ENCODE data around the gene HMGB3. TPM values are rescaled to one million over a fixed set of nuclear protein-coding genes. Genes with fewer than 3 reads are reported as not detected.
A peak's percentile ranks its signal among the peaks of the same experiment; 100 is the strongest.

Gene HMGB3
- polyA plus RNA-seq, 1 of the 3 experiments (the other 2 are of a cell fraction): 11.3 TPM

DNA sequence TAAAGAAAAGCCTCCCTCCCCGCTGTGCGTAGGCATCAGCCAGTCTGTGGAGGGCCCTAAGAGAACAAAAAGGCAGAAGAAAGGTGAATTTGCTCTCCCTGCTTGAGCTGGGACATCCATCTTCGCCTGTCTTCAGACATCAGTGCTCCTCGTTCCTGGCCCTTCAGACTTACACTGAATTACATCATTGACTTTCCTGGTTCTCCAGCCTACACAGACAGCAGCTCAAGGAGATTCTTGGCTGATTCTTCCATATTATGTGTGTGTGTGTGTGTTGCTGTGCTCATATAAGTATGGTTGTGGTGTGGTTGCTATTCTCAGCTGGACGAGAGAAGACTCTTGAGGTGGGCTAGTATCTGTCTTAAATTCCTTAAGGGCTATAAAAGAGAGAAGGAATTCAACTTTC is 49.2 kb upstream of the HMGB3 start:
- Histone ChIP-seq H3K9me3 (no peaks in the 10 kb centered on the region), H4K20me1 (ENCODE audit: insufficient read depth) (no peaks in the 10 kb centered on the region), H2AFZ (ENCODE audit: low read depth) (no peak overlapping the region), H3K27me3 (ENCODE audit: insufficient read depth) (no peaks in the 10 kb centered on the region; the same call in 1 of the 2 replicates), H3K36me3 (replicated peaks in 1 of 2; ENCODE audit: control insufficient read depth in 1 of 2, insufficient read depth in 2 of 2, low read length in 1 of 2) (no peaks in the 10 kb centered on the region), H3K4me3 (ENCODE audit: low read depth in 2 of 2, low read length in 1 of 2) (no peak overlapping the region), H3F3A (replicated peaks; ENCODE audit: insufficient read depth) (no peaks in the 10 kb centered on the region), H3K4me1 (ENCODE audit: control insufficient read depth in 1 of 2, insufficient read depth in 2 of 2, low read depth in 1 of 2, low read length in 1 of 2) (no peaks in the 10 kb centered on the region), H3K4me2 (no peak overlapping the region), H3K9me2 (no peaks in the 10 kb centered on the region), H3K9ac (no peak overlapping the region), H3K79me2 (ENCODE audit: insufficient read depth) (no peaks in the 10 kb centered on the region), H3K27ac (ENCODE audit: low read depth in 2 of 2, low read length in 1 of 2) (no peak overlapping the region)
- DNase-seq: no peak
- ChIA-PET POLR2A (interaction anchor here (0.6 kb wide), 1 partner anchor 66 kb away, joined by 3 read pairs; no protein-coding TSS in a partner anchor), CTCF (no interaction called here)
- 38% methylated on average over 5 of the region's 5 CpGs for WGBS (ENCODE audit: low lambda C conversion rate)
- TF ChIP-seq GATA2 (CRISPR knock-in tag; IDR thresholded peaks at IDR 0.05) (no peak), FOXM1 (IDR thresholded peaks at IDR 0.05; ENCODE audit: low read depth) (no peak), SMC3 (IDR thresholded peaks at IDR 0.05; ENCODE audit: low read depth, low read length) (no peak), NFIC (IDR thresholded peaks at IDR 0.05; ENCODE audit: borderline replicate concordance) (no peak), TCF12 (IDR thresholded peaks at IDR 0.05) (no peak), MEF2A (IDR thresholded peaks at IDR 0.05; ENCODE audit: borderline replicate concordance, low read depth) (no peak), JUND (IDR thresholded peaks at IDR 0.05) (no peak)
- TF ChIP-seq, protein P1, sequence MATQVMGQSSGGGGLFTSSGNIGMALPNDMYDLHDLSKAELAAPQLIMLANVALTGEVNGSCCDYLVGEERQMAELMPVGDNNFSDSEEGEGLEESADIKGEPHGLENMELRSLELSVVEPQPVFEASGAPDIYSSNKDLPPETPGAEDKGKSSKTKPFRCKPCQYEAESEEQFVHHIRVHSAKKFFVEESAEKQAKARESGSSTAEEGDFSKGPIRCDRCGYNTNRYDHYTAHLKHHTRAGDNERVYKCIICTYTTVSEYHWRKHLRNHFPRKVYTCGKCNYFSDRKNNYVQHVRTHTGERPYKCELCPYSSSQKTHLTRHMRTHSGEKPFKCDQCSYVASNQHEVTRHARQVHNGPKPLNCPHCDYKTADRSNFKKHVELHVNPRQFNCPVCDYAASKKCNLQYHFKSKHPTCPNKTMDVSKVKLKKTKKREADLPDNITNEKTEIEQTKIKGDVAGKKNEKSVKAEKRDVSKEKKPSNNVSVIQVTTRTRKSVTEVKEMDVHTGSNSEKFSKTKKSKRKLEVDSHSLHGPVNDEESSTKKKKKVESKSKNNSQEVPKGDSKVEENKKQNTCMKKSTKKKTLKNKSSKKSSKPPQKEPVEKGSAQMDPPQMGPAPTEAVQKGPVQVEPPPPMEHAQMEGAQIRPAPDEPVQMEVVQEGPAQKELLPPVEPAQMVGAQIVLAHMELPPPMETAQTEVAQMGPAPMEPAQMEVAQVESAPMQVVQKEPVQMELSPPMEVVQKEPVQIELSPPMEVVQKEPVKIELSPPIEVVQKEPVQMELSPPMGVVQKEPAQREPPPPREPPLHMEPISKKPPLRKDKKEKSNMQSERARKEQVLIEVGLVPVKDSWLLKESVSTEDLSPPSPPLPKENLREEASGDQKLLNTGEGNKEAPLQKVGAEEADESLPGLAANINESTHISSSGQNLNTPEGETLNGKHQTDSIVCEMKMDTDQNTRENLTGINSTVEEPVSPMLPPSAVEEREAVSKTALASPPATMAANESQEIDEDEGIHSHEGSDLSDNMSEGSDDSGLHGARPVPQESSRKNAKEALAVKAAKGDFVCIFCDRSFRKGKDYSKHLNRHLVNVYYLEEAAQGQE (IDR thresholded peaks at IDR 0.05; ENCODE audit: low read depth, low read length): no peak

DNA sequence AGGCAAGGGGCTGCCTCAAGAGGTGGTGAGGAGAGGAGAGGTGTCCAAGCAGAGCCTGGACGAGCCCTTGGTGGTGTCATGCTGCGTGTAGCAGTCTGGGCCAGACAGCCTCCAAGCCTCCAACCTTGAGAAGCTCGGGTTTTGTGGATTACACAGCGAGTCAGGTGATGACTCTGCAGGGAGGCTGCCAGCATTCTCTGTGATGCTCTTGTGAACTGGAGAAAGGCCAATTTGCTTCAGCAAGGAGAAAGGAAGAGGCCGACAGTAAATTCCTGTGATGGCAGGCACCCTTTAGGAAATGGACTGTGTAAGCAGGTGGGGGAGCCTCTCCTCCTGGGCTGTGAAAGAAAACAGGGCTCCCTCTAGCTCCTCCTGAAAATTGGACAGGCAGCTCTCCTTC is 48.7 kb upstream of the HMGB3 start:
- ChIA-PET POLR2A (no interaction called here), CTCF (interaction anchor here (1.1 kb wide), 1 partner anchor 162 kb away, joined by 4 read pairs; no protein-coding TSS in a partner anchor)
- no peak for TF ChIP-seq SMC3 (IDR thresholded peaks at IDR 0.05; ENCODE audit: low read depth, low read length)
- TF ChIP-seq, protein P2, sequence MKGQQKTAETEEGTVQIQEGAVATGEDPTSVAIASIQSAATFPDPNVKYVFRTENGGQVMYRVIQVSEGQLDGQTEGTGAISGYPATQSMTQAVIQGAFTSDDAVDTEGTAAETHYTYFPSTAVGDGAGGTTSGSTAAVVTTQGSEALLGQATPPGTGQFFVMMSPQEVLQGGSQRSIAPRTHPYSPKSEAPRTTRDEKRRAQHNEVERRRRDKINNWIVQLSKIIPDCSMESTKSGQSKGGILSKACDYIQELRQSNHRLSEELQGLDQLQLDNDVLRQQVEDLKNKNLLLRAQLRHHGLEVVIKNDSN (IDR thresholded peaks at IDR 0.05; ENCODE audit: borderline replicate concordance, low read depth): no peak; the same call in 1 of the 2 replicates
- peak; percentile 26; the same call in 1 of the 2 replicates for TF ChIP-seq NFIC (IDR thresholded peaks at IDR 0.05; ENCODE audit: borderline replicate concordance)
- TF ChIP-seq FOSL2 (IDR thresholded peaks at IDR 0.05; ENCODE audit: borderline replicate concordance, low read depth): peak; percentile 7; the same call in 1 of the 2 replicates
- TF ChIP-seq JUND (IDR thresholded peaks at IDR 0.05): no peak
- H2AFZ ChIP-seq (ENCODE audit: low read depth): no peak overlapping the region
- no peaks in the 10 kb centered on the region for H3K4me1 ChIP-seq (ENCODE audit: control insufficient read depth in 1 of 2, insufficient read depth in 2 of 2, low read depth in 1 of 2, low read length in 1 of 2)
- no peak overlapping the region for H3K4me3 ChIP-seq (ENCODE audit: low read depth in 2 of 2, low read length in 1 of 2)
- H3K36me3 ChIP-seq (replicated peaks in 1 of 2; ENCODE audit: control insufficient read depth in 1 of 2, insufficient read depth in 2 of 2, low read length in 1 of 2): no peaks in the 10 kb centered on the region
- H3K27me3 ChIP-seq (ENCODE audit: insufficient read depth): no peaks in the 10 kb centered on the region; the same call in 1 of the 2 replicates
- no peaks in the 10 kb centered on the region for H3K79me2 ChIP-seq (ENCODE audit: insufficient read depth)
- no peak for DNase-seq
- H3K4me2 ChIP-seq: no peak overlapping the region
- H3K9ac ChIP-seq: no peak overlapping the region
- no peaks in the 10 kb centered on the region for H3K9me2 ChIP-seq
- H4K20me1 ChIP-seq (ENCODE audit: insufficient read depth): no peaks in the 10 kb centered on the region
- no peaks in the 10 kb centered on the region for H3F3A ChIP-seq (replicated peaks; ENCODE audit: insufficient read depth)
- no peak overlapping the region for H3K27ac ChIP-seq (ENCODE audit: low read depth in 2 of 2, low read length in 1 of 2)
- H3K9me3 ChIP-seq: no peaks in the 10 kb centered on the region
- WGBS (ENCODE audit: low lambda C conversion rate): 6% methylated on average over 3 of the region's 5 CpGs

Measured in SK-N-SH (cell line).